Esophagus muscularis mucosa (tissue), 4 donors: ENCODE results near the gene CFHR1. TPM values are rescaled to one million over a fixed set of nuclear protein-coding genes. Genes with fewer than 3 reads are reported as not detected.

ENCODE experiments used
- DNase-seq: peaks from one replicate; pipeline ENCODE4 v3.0.0-alpha.2; 2017; ENCODE audit errors: extremely low spot score
- H3K27ac ChIP-seq, 4 donors: fragments of 200-600 bp; sonication (generic); replicated peaks in 1 of 4; 1 replicate in 3 of 4; 2 replicates in 1 of 4; pipeline ENCODE4 v1.5.1; 2016 to 2019; ENCODE audit warnings: mild to moderate bottlenecking in 1 of 4
- H3K27me3 ChIP-seq, 4 donors: fragments of 200-600 bp; sonication (generic); one replicate each; pipeline versions ENCODE4 v1.5.1 to v1.6.0; 2016 to 2019
- H3K36me3 ChIP-seq, 4 donors: fragments of 200-600 bp; sonication (generic); one replicate each; pipeline ENCODE4 v1.5.1; 2016 to 2019
- H3K4me1 ChIP-seq, 4 donors: fragments of 200-600 bp; sonication (generic); one replicate each; pipeline ENCODE4 v1.5.1; 2016 to 2019
- H3K4me3 ChIP-seq, 4 donors: fragments of 200-600 bp; sonication (generic); 1 replicate in 2 of 4; 2 replicates in 2 of 4; pipeline ENCODE4 v1.5.1; 2016 to 2019; ENCODE audit warnings: mild to moderate bottlenecking in 4 of 4, moderate library complexity in 1 of 4
- H3K9me3 ChIP-seq, 4 donors: fragments of 200-600 bp; sonication (generic); 1 replicate in 3 of 4; 2 replicates in 1 of 4; pipeline ENCODE4 v1.5.1; 2016 to 2019
- CTCF ChIP-seq, 3 experiments: fragments of 200-600 bp in 2 of 3; fragments of 450-650 bp in 1 of 3; sonication (generic) in 2 of 3; IDR thresholded peaks; one replicate each; pipeline ENCODE4 v1.5.1; 2017 to 2019; ENCODE audit warnings: antibody characterized with exemption in 3 of 3, mild to moderate bottlenecking in 2 of 3, moderate library complexity in 1 of 3
- EP300 ChIP-seq: sonication (generic); formaldehyde crosslinking; IDR thresholded peaks from one replicate; pipeline ENCODE4 v1.6.1; 2017; ENCODE audit warnings: antibody characterized with exemption
- POLR2A ChIP-seq: fragments of 450-650 bp; IDR thresholded peaks from one replicate; pipeline ENCODE4 v1.6.1; 2017; ENCODE audit warnings: antibody characterized with exemption, moderate library complexity, mild to moderate bottlenecking, low read depth
- POLR2AphosphoS5 ChIP-seq, 2 donors: sonication (generic); formaldehyde crosslinking; IDR thresholded peaks; one replicate each; pipeline ENCODE4 v1.6.1; 2017; ENCODE audit warnings: antibody characterized with exemption in 2 of 2
- WGBS: methylation state at CpG from one replicate; pipeline ENCODE4 v1.1.5; 2018; 5-methylcytosine and 5-hydroxymethylcytosine counted together
- intact Hi-C: fragments of 100-400 bp; cut with DNase I; formaldehyde crosslinking; loops from one replicate; pipeline ENCODE4 v1.15.1; 2023
- total RNA-seq, 4 donors: library from RNA; depleted of rRNA; stranded (reverse); fragments of >200 nt; gene quantifications; one replicate each; pipeline versions ENCODE4 v1.1.0 to v1.2.1, GENCODE V29; 2016

Gene CFHR1
- total RNA-seq, 4 donors from 2014 or later: 0.39 TPM; not detected in 3

DNA sequence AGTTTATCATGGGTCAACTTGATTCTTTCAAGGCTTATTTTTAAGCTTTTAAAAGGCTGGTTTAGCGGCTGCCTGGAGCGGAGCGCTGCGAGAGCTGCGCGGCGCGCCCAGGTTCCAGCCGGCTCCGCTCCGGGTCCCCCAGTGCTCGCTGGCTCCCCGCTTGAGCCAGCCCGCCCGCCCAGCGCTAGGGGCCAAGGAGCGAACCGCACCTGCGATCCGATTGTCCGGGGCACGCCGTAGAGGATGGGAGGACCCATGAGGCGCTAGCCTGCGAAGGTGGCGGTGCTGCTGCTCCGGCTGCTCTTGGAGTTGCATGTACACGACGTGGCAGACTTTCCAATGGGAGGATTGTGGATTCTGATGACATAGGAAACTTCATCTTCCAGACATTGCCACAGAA lies 58.4 kb downstream of the CFHR1 start:
- intact Hi-C loops: no loop called here

More for the DNA sequence above, 58.4 kb downstream of the CFHR1 start:
- WGBS: 11% methylated on average over 16 of the region's 29 CpGs
- TF ChIP-seq EP300 (no peak), CTCF (IDR thresholded peaks at IDR 0.05) (no peak), POLR2A (no peak), POLR2AphosphoS5 (IDR thresholded peaks at IDR 0.05) (no peak)
- no peak for DNase-seq
- no peak overlapping the region for H3K4me3 ChIP-seq
- H3K27ac ChIP-seq: no peak overlapping the region
- H3K4me1 ChIP-seq: peaks cover 0 to 7% (median 2%) of the 10 kb centered on the region in 4 donors
- H3K36me3 ChIP-seq: no peaks in the 10 kb centered on the region
- no peaks in the 10 kb centered on the region for H3K9me3 ChIP-seq
- H3K27me3 ChIP-seq: peaks cover 0 to 11% (median 0%) of the 10 kb centered on the region in 4 donors

Other genes with a start within 250 kb of the CFHR1 start
- gene KCNT2, start 211.3 kb upstream of the CFHR1 start, total RNA-seq: 10 to 100 TPM in 1 of 4 donors, 1 to 10 TPM in 3; 6.5 to 16.6 (median 8.0) TPM
- 10 to 100 TPM; 36.1 to 63.8 (median 53.1) TPM for gene CFH, start 167.7 kb upstream of the CFHR1 start, total RNA-seq
- gene CFHR3, start 44.9 kb upstream of the CFHR1 start, total RNA-seq: not detected
- not detected for gene CFHR4, start 68.3 kb downstream of the CFHR1 start, total RNA-seq
- gene CFHR2, start 124.0 kb downstream of the CFHR1 start, total RNA-seq: not detected
- not detected for gene CFHR5, start 157.8 kb downstream of the CFHR1 start, total RNA-seq
- not detected for gene F13B, start 247.5 kb downstream of the CFHR1 start, total RNA-seq